Esophagus squamous epithelium (tissue), 5 donors: ENCODE results near the gene MCOLN1. TPM values are rescaled to one million over a fixed set of nuclear protein-coding genes. Genes with fewer than 3 reads are reported as not detected.

Source experiments
- DNase-seq: peaks from one replicate; lab custom pipeline; 2025; lab: John Stamatoyannopoulos, UW
- H3K27ac ChIP-seq, 4 donors: fragments of 200-600 bp; sonication (generic); one replicate each; pipeline ENCODE4 v1.5.1; 2016 to 2019; ENCODE audit warnings: mild to moderate bottlenecking in 1 of 4
- H3K27me3 ChIP-seq, 4 donors: fragments of 200-600 bp; sonication (generic); 1 replicate in 3 of 4; 2 replicates in 1 of 4; pipeline versions ENCODE4 v1.5.1 to v1.6.0; 2017 to 2021; ENCODE audit warnings: antibody characterized with exemption in 1 of 4
- H3K36me3 ChIP-seq, 3 donors: fragments of 200-600 bp; sonication (generic); one replicate each; pipeline ENCODE4 v1.5.1; 2016 to 2019
- H3K4me1 ChIP-seq, 3 donors: fragments of 200-600 bp; sonication (generic); one replicate each; pipeline ENCODE4 v1.5.1; 2017 to 2019
- H3K4me3 ChIP-seq, 4 donors: fragments of 200-600 bp; sonication (generic); 1 replicate in 3 of 4; 2 replicates in 1 of 4; pipeline ENCODE4 v1.5.1; 2016 to 2019; ENCODE audit warnings: mild to moderate bottlenecking in 2 of 4, moderate library complexity in 1 of 4
- H3K9me3 ChIP-seq, 3 donors: fragments of 200-600 bp; sonication (generic); one replicate each; pipeline ENCODE4 v1.5.1; 2016 to 2019
- CTCF ChIP-seq, 6 experiments: fragments of 450-650 bp in 4 of 6; fragments of 200-600 bp in 2 of 6; sonication (generic) in 2 of 6; IDR thresholded peaks; one replicate each; pipeline ENCODE4 v1.5.1; 2016 to 2019; ENCODE audit warnings: antibody characterized with exemption in 6 of 6, mild to moderate bottlenecking in 4 of 6, moderate library complexity in 4 of 6
- POLR2A ChIP-seq, 4 donors: fragments of 450-650 bp; IDR thresholded peaks; one replicate each; pipeline ENCODE4 v1.6.1; 2017; ENCODE audit warnings: antibody characterized with exemption in 4 of 4, mild to moderate bottlenecking in 4 of 4, moderate library complexity in 3 of 4
- WGBS, 2 donors: methylation state at CpG; one replicate each; pipeline ENCODE4 v1.1.5; 2018; 5-methylcytosine and 5-hydroxymethylcytosine counted together
- intact Hi-C: fragments of 100-400 bp; cut with DNase I; formaldehyde crosslinking; loops from one replicate; pipeline ENCODE4 v1.15.0; 2022
- total RNA-seq, 4 donors: library from RNA; depleted of rRNA; stranded (reverse); fragments of >200 nt; gene quantifications; one replicate each; pipeline ENCODE4 v1.1.0, GENCODE V29; 2016
- donor health status: DM: yes; HTN: yes; CAD: no.

Gene MCOLN1
- total RNA-seq, 4 donors from 2014 or later, result 5.7 to 13.9 (median 7.8) TPM

GRCh38 chr19:7513809-7514642 is 8.4 kb upstream of the MCOLN1 start:
- peak overlapping the region; percentile 85 to 94 (median 88) for H3K27ac ChIP-seq
- intact Hi-C loops, result no loop called here
- no peak for DNase-seq
- no peaks in the 10 kb centered on the region for H3K9me3 ChIP-seq
- no peaks in the 10 kb centered on the region for H3K27me3 ChIP-seq
- peaks cover 9 to 38% (median 21%) of the 10 kb centered on the region in 3 donors for H3K4me1 ChIP-seq
- peaks cover 0 to 1% (median 0%) of the 10 kb centered on the region in 3 donors for H3K36me3 ChIP-seq
- TF ChIP-seq CTCF (IDR thresholded peaks at IDR 0.05) (no peak), POLR2A (IDR thresholded peaks at IDR 0.05) (no peak)
- H3K4me3 ChIP-seq, result no peak overlapping the region
- 79 to 96% methylated on average over 4 to 5 of the region's 5 CpGs for WGBS, 2 donors

GRCh38 chr19:7515110-7515644 is 7.2 kb upstream of the MCOLN1 start:
- no peaks in the 10 kb centered on the region for H3K27me3 ChIP-seq
- no peak for DNase-seq
- peak overlapping the region; percentile 85 to 94 (median 88) for H3K27ac ChIP-seq
- intact Hi-C loops, result no loop called here
- H3K4me1 ChIP-seq, result peaks cover 9 to 38% (median 21%) of the 10 kb centered on the region in 3 donors
- TF ChIP-seq CTCF (IDR thresholded peaks at IDR 0.05), result no peak
- TF ChIP-seq POLR2A (IDR thresholded peaks at IDR 0.05), result no peak
- H3K36me3 ChIP-seq, result peaks cover 0 to 13% (median 6%) of the 10 kb centered on the region in 3 donors
- H3K9me3 ChIP-seq, result no peaks in the 10 kb centered on the region
- WGBS, 2 donors, result 30 to 34% methylated on average over 4 to 13 of the region's 13 CpGs
- peak overlapping the region in 3 of 4 donors; percentile 65 to 86 (median 67) for H3K4me3 ChIP-seq

- Histone ChIP-seq H3K9me3 (no peaks in the 10 kb centered on the region), H3K36me3 (peaks cover 0 to 18% (median 7%) of the 10 kb centered on the region in 3 donors), H3K4me3 (peak within 1 kb of the TSS; percentile 52 to 86 (median 66)), H3K27me3 (no peaks in the 10 kb centered on the region), H3K27ac (peak within 1 kb of the TSS; percentile 85 to 94 (median 88)), H3K4me1 (peaks cover 9 to 38% (median 21%) of the 10 kb centered on the region in 3 donors)
- WGBS, 2 donors, result 1 to 2% methylated on average over 7 to 14 of the region's 33 CpGs
- intact Hi-C loops, result no loop called here
- no peak for TF ChIP-seq POLR2A (IDR thresholded peaks at IDR 0.05)
- no peak for TF ChIP-seq CTCF (IDR thresholded peaks at IDR 0.05)
- no peak for DNase-seq
Measured at GRCh38 chr19:7515645-7516151, 6.7 kb upstream of the MCOLN1 start, which contains the start of gene ZNF358. Gene ZNF358, plus strand, starts transcription at chr19:7516103. Its CDS starts 3,140 bp downstream, at chr19:7519243.

- peak overlapping the region; percentile 84 to 94 (median 85) for H3K27ac ChIP-seq
- intact Hi-C loops, result no loop called here
- no peaks in the 10 kb centered on the region for H3K9me3 ChIP-seq
- no peaks in the 10 kb centered on the region for H3K27me3 ChIP-seq
- TF ChIP-seq POLR2A (IDR thresholded peaks at IDR 0.05), result no peak
- TF ChIP-seq CTCF (IDR thresholded peaks at IDR 0.05), result no peak
- DNase-seq, result no peak
- WGBS, 2 donors, result no CpG with 5 or more reads among the region's 28 CpGs
- peaks cover 9 to 39% (median 21%) of the 10 kb centered on the region in 3 donors for H3K4me1 ChIP-seq
- H3K4me3 ChIP-seq, result peak overlapping the region; percentile 52 to 86 (median 66)
- peaks cover 0 to 20% (median 7%) of the 10 kb centered on the region in 3 donors for H3K36me3 ChIP-seq
Measured at GRCh38 chr19:7516333-7516732, 6.1 kb upstream of the MCOLN1 start.
